Esophagus squamous epithelium (tissue), 4 donors: Measurements from ENCODE around the gene POLD4.

ENCODE experiments used
- CTCF ChIP-seq, 6 experiments: fragments of 450-650 bp in 4 of 6; fragments of 200-600 bp in 2 of 6; sonication (generic) in 2 of 6; IDR thresholded peaks; one replicate each; pipeline ENCODE4 v1.5.1; 2016 to 2019; ENCODE audit warnings: antibody characterized with exemption in 6 of 6, mild to moderate bottlenecking in 4 of 6, moderate library complexity in 4 of 6
- POLR2A ChIP-seq, 4 donors: fragments of 450-650 bp; IDR thresholded peaks; one replicate each; pipeline ENCODE4 v1.6.1; 2017; ENCODE audit warnings: antibody characterized with exemption in 4 of 4, mild to moderate bottlenecking in 4 of 4, moderate library complexity in 3 of 4

- TF ChIP-seq POLR2A (IDR thresholded peaks at IDR 0.05): no peak
- no peak for TF ChIP-seq CTCF (IDR thresholded peaks at IDR 0.05)
These were observed 16.5 kb upstream of the POLD4 start for GRCh38 chr11:67369801-67370284.
